Mesenchymal stem cell (in vitro differentiated cells and primary cell): ENCODE measurements around the gene SLC3A2.

Source experiments
- DNase-seq: peaks from one replicate; pipeline ENCODE4 v3.0.0-alpha.2; 2013
- H2AFZ ChIP-seq: one replicate; pipeline ENCODE4 v1.6.1; 2013; ENCODE audit warnings: low read depth, mild to moderate bottlenecking, control low read depth, inconsistent platforms, low read length, moderate library complexity
- H2AK5ac ChIP-seq: 2 replicates; pipeline ENCODE4 v1.6.1; 2013; ENCODE audit warnings: low read length, moderate library complexity, mild to moderate bottlenecking, inconsistent platforms; ENCODE audit not compliant: severe bottlenecking
- H2BK120ac ChIP-seq: one replicate; pipeline ENCODE4 v1.6.1; 2013; ENCODE audit warnings: low read depth, mild to moderate bottlenecking, inconsistent platforms, low read length, moderate library complexity
- H2BK12ac ChIP-seq, 2 experiments: one replicate each; pipeline ENCODE4 v1.6.1; 2013; ENCODE audit warnings: inconsistent platforms in 2 of 2, low read length in 2 of 2, mild to moderate bottlenecking in 2 of 2, moderate library complexity in 2 of 2, control low read depth in 1 of 2
- H2BK15ac ChIP-seq: one replicate; pipeline ENCODE4 v1.6.1; 2013; ENCODE audit warnings: mild to moderate bottlenecking, low read depth, inconsistent platforms; ENCODE audit not compliant: poor library complexity, severe bottlenecking
- H2BK5ac ChIP-seq: 2 replicates; pipeline ENCODE4 v1.6.1; 2013; ENCODE audit warnings: low read depth, mild to moderate bottlenecking, low read length, control low read depth, inconsistent platforms; ENCODE audit not compliant: poor library complexity, severe bottlenecking
- H3K14ac ChIP-seq, 2 experiments: one replicate each; pipeline ENCODE4 v1.6.1; 2013; ENCODE audit warnings: inconsistent platforms in 2 of 2, low read length in 2 of 2, control low read depth in 1 of 2, mild to moderate bottlenecking in 1 of 2, moderate library complexity in 1 of 2
- H3K18ac ChIP-seq, 2 experiments: one replicate each; pipeline ENCODE4 v1.6.1; 2013; ENCODE audit warnings: inconsistent platforms in 2 of 2, low read length in 2 of 2, control low read depth in 1 of 2, low read depth in 1 of 2, mild to moderate bottlenecking in 1 of 2
- H3K23ac ChIP-seq, 2 experiments: one replicate each; pipeline ENCODE4 v1.6.1; 2013; ENCODE audit warnings: inconsistent platforms in 2 of 2, low read length in 2 of 2, mild to moderate bottlenecking in 2 of 2, moderate library complexity in 2 of 2, control low read depth in 1 of 2
- H3K27ac ChIP-seq: 2 replicates; pipeline ENCODE4 v1.5.1; 2013; ENCODE audit warnings: mild to moderate bottlenecking, moderate library complexity, low read length, control low read depth, inconsistent platforms; ENCODE audit not compliant: poor library complexity, severe bottlenecking
- H3K27me3 ChIP-seq, 2 experiments: 2 replicates each; pipeline versions ENCODE4 v1.6.1 to v1.7.0; 2013; ENCODE audit warnings: low read length in 2 of 2, mild to moderate bottlenecking in 2 of 2, moderate library complexity in 2 of 2, control low read depth in 1 of 2, inconsistent platforms in 1 of 2; ENCODE audit not compliant: control insufficient read depth in 1 of 2, insufficient read depth in 1 of 2
- H3K36me3 ChIP-seq, 2 experiments: 2 replicates each; pipeline versions ENCODE4 v1.6.1 to v1.7.0; 2013; ENCODE audit warnings: low read length in 2 of 2, control low read depth in 1 of 2, inconsistent platforms in 1 of 2, low read depth in 1 of 2, mild to moderate bottlenecking in 1 of 2; ENCODE audit not compliant: insufficient read depth in 2 of 2, control insufficient read depth in 1 of 2
- H3K4ac ChIP-seq, 2 experiments: one replicate each; pipeline ENCODE4 v1.6.1; 2013; ENCODE audit warnings: inconsistent platforms in 2 of 2, low read length in 2 of 2, mild to moderate bottlenecking in 2 of 2, moderate library complexity in 2 of 2, control low read depth in 1 of 2, low read depth in 1 of 2
- H3K4me1 ChIP-seq: 2 replicates; pipeline ENCODE4 v1.6.1; 2013; ENCODE audit warnings: low read depth, low read length, control low read depth; ENCODE audit not compliant: control insufficient read depth, insufficient read depth
- H3K4me2 ChIP-seq: 2 replicates; pipeline ENCODE4 v1.6.1; 2013; ENCODE audit warnings: low read length, mild to moderate bottlenecking, inconsistent platforms; ENCODE audit not compliant: poor library complexity, severe bottlenecking
- H3K4me3 ChIP-seq, 2 experiments: 2 replicates each; pipeline versions ENCODE4 v1.5.1 to v1.7.0; 2013; ENCODE audit warnings: low read length in 2 of 2, mild to moderate bottlenecking in 2 of 2, control low read depth in 1 of 2, low read depth in 1 of 2; ENCODE audit not compliant: insufficient read depth in 1 of 2
- H3K79me1 ChIP-seq: replicated peaks from 2 replicates; pipeline ENCODE4 v1.6.1; 2013; ENCODE audit warnings: mild to moderate bottlenecking, control low read depth, low read length, inconsistent platforms; ENCODE audit not compliant: poor library complexity, severe bottlenecking
- H3K9ac ChIP-seq: 2 replicates; pipeline ENCODE4 v1.7.0; 2013; ENCODE audit warnings: mild to moderate bottlenecking, low read length, moderate library complexity
- H3K9me3 ChIP-seq: 2 replicates; pipeline ENCODE4 v1.7.0; 2013; ENCODE audit warnings: mild to moderate bottlenecking, low read length; ENCODE audit not compliant: control insufficient read depth
- H4K8ac ChIP-seq: one replicate; pipeline ENCODE4 v1.6.1; 2013; ENCODE audit warnings: inconsistent platforms, mild to moderate bottlenecking, low read length, moderate library complexity
- H4K91ac ChIP-seq: one replicate; pipeline ENCODE4 v1.6.1; 2013; ENCODE audit warnings: mild to moderate bottlenecking, low read length, inconsistent platforms
- WGBS: methylation state at CpG from one replicate; pipeline ENCODE4 v1.1.7; 2013; ENCODE audit warnings: mixed read lengths; 5-methylcytosine and 5-hydroxymethylcytosine counted together

SLC3A2 gene

GRCh38 chr11:62850911-62851806, 29.5 kb upstream of the SLC3A2 start:
- Histone ChIP-seq H4K91ac (no peak overlapping the region), H3K14ac (no peak overlapping the region), H3K4me2 (no peak overlapping the region), H3K36me3 (peaks cover 13 to 38% of the 10 kb centered on the region in 2 experiments), H3K79me1 (no peaks in the 10 kb centered on the region), H3K9me3 (no peaks in the 10 kb centered on the region), H2BK12ac (no peak overlapping the region), H2AK5ac (no peak overlapping the region), H3K9ac (no peak overlapping the region), H3K23ac (no peak overlapping the region), H3K4ac (no peak overlapping the region), H3K4me3 (no peak overlapping the region), H3K4me1 (peaks cover 4% of the 10 kb centered on the region), H2BK15ac (no peak overlapping the region), H3K27ac (no peak overlapping the region), H2BK120ac (no peak overlapping the region), H3K27me3 (no peaks in the 10 kb centered on the region), H2BK5ac (no peak overlapping the region), H4K8ac (no peak overlapping the region), H3K18ac (no peak overlapping the region), H2AFZ (no peak overlapping the region)
- 59% methylated on average over 14 of the region's 15 CpGs for WGBS
- DNase-seq: no peak

DNA sequence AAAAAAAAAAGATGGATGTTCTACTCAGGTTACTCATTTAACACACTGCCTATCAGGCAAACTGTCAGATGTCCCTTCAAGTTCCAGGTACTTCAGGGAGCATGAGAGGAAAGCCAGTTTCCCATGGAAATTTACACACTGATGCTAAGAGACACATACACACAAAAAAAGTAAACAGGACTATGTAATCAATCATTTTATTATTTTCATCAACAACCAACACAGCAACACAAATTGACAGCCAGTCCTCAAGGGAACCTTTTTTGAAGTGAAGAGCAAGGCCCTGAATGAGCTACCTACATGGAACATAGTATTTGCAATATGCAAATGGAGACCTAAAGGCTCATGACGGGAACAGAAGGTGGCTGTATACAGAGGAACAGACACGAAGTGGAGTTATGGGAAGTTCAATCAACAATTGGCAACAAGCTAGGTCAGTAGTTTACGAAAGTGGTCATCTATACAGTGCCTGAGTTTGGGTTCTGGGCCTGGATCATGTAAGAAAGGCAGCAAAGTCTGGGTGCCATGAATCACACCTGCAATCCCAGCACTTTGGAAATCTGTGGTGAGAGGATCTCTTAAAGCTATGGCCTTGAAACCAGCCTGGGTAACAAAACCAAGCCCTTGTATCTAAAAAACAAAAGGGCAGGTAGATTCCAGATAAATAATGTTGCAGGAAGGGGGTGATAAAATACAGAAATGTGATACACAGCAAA, 28.7 kb upstream of the SLC3A2 start:
- Histone ChIP-seq H2BK120ac (no peak overlapping the region), H3K18ac (no peak overlapping the region), H3K79me1 (no peaks in the 10 kb centered on the region), H3K27ac (no peak overlapping the region), H3K4me1 (peaks cover 5% of the 10 kb centered on the region), H2BK15ac (no peak overlapping the region), H3K4ac (no peak overlapping the region), H3K36me3 (peaks cover 13 to 38% of the 10 kb centered on the region in 2 experiments), H3K23ac (no peak overlapping the region), H3K27me3 (no peaks in the 10 kb centered on the region), H3K4me2 (no peak overlapping the region), H2AK5ac (no peak overlapping the region), H4K8ac (no peak overlapping the region), H3K9me3 (no peaks in the 10 kb centered on the region), H3K14ac (no peak overlapping the region), H2BK12ac (no peak overlapping the region), H3K9ac (no peak overlapping the region), H2AFZ (no peak overlapping the region), H2BK5ac (no peak overlapping the region), H4K91ac (no peak overlapping the region), H3K4me3 (no peak overlapping the region)
- no peak for DNase-seq
- WGBS: 79% methylated on average over 3 of the region's 3 CpGs

GRCh38 chr11:62852523-62853188, 28.0 kb upstream of the SLC3A2 start:
- no peak overlapping the region for H2BK120ac ChIP-seq
- no peak overlapping the region for H3K23ac ChIP-seq
- no peak overlapping the region for H3K18ac ChIP-seq
- H4K91ac ChIP-seq: no peak overlapping the region
- no peak overlapping the region for H2BK12ac ChIP-seq
- H3K4me3 ChIP-seq: no peak overlapping the region
- H3K9me3 ChIP-seq: no peaks in the 10 kb centered on the region
- H3K4me2 ChIP-seq: no peak overlapping the region
- no peaks in the 10 kb centered on the region for H3K27me3 ChIP-seq
- H2AFZ ChIP-seq: no peak overlapping the region
- H2BK5ac ChIP-seq: no peak overlapping the region
- no peaks in the 10 kb centered on the region for H3K79me1 ChIP-seq
- peaks cover 8% of the 10 kb centered on the region for H3K4me1 ChIP-seq
- no peak overlapping the region for H2BK15ac ChIP-seq
- H4K8ac ChIP-seq: no peak overlapping the region
- H3K27ac ChIP-seq: no peak overlapping the region
- no peak overlapping the region for H3K14ac ChIP-seq
- no peak overlapping the region for H2AK5ac ChIP-seq
- peaks cover 13 to 38% of the 10 kb centered on the region in 2 experiments for H3K36me3 ChIP-seq
- no peak for DNase-seq
- H3K9ac ChIP-seq: peak overlapping the region; percentile 94
- no peak overlapping the region for H3K4ac ChIP-seq
